OCI-LY7 (cell line): ENCODE measurements around the gene SLC4A4.

ENCODE experiments used
- EZH2phosphoT487 ChIP-seq: fragments of 200-600 bp; sonication (generic); IDR thresholded peaks from 2 replicates; pipeline ENCODE4 v1.6.1; 2018; ENCODE audit warnings: low read depth, borderline replicate concordance, mild to moderate bottlenecking, mixed run types, antibody characterized with exemption, low read length, moderate library complexity, mixed read lengths
- TF ChIP-seq, protein P1 (sequence below): fragments of 200-600 bp; sonication (generic); conservative IDR thresholded peaks from 2 replicates; pipeline ENCODE4 v1.5.1; 2014; ENCODE audit warnings: mild to moderate bottlenecking, antibody characterized with exemption, low read length, moderate library complexity, mixed read lengths

DNA sequence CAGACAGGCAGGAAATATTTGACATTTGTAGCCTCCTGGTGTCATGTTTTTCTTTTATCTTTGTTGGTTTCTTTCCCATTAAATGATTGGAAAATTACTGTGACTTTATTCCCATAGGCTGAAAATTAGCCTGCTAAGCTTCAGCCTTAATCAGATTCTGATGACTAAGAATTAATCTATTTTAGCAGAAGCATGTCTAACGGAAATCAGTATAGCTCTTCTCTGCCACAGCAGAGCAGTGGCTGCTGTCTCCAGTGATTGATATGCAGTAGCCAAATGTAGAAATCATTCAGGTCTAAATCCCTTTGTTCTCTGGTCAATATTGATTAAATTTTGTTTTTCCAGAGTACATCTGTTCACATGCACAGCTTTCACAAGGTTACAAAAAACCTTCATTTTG lies 245.8 kb downstream of the SLC4A4 start:
- TF ChIP-seq, protein P1, sequence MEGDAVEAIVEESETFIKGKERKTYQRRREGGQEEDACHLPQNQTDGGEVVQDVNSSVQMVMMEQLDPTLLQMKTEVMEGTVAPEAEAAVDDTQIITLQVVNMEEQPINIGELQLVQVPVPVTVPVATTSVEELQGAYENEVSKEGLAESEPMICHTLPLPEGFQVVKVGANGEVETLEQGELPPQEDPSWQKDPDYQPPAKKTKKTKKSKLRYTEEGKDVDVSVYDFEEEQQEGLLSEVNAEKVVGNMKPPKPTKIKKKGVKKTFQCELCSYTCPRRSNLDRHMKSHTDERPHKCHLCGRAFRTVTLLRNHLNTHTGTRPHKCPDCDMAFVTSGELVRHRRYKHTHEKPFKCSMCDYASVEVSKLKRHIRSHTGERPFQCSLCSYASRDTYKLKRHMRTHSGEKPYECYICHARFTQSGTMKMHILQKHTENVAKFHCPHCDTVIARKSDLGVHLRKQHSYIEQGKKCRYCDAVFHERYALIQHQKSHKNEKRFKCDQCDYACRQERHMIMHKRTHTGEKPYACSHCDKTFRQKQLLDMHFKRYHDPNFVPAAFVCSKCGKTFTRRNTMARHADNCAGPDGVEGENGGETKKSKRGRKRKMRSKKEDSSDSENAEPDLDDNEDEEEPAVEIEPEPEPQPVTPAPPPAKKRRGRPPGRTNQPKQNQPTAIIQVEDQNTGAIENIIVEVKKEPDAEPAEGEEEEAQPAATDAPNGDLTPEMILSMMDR, result no peak
- no peak for TF ChIP-seq EZH2phosphoT487
